ENCODE results near the gene ISLR.
A peak's percentile ranks its signal among the peaks of the same experiment; 100 is the strongest.

The ISLR gene

GRCh38 chr15:74199297-74199652 lies 25.8 kb downstream of the ISLR start:
- peaks cover 32% of the 10 kb centered on the region for H3K4me1 ChIP-seq (ENCODE audit: insufficient read depth, insufficient read length)

GRCh38 chr15:74200412-74200815 lies 26.9 kb downstream of the ISLR start:
- peaks cover 37% of the 10 kb centered on the region for H3K4me1 ChIP-seq (ENCODE audit: insufficient read depth, insufficient read length)
- no peak for TF ChIP-seq ZNF274 (IDR thresholded peaks at IDR 0.05; ENCODE audit: low read depth, low read length)
- no peak for TF ChIP-seq SUZ12 (IDR thresholded peaks at IDR 0.05; ENCODE audit: extremely low read depth, insufficient read depth, insufficient read length)
- no peak for TF ChIP-seq YY1 (IDR thresholded peaks at IDR 0.05; ENCODE audit: insufficient read depth, insufficient read length)
- H3K36me3 ChIP-seq (ENCODE audit: insufficient read depth, insufficient read length, low read length): no peaks in the 10 kb centered on the region
- H3K9ac ChIP-seq (ENCODE audit: insufficient read length, low read depth): peak overlapping the region; percentile 61
- no peak overlapping the region for H3K4me3 ChIP-seq (ENCODE audit: insufficient read length, low read depth)
- no peak for DNase-seq (ENCODE audit: low read depth, low spot score)
- no peaks in the 10 kb centered on the region for H3K9me3 ChIP-seq (ENCODE audit: insufficient read depth, low read length)
- peaks cover 10% of the 10 kb centered on the region for H3K27me3 ChIP-seq (ENCODE audit: insufficient read depth, insufficient read length)

More at GRCh38 chr15:74199297-74199652, 25.8 kb downstream of the ISLR start:
- H3K36me3 ChIP-seq (ENCODE audit: insufficient read depth, insufficient read length, low read length): peaks cover 5% of the 10 kb centered on the region
- no peaks in the 10 kb centered on the region for H3K9me3 ChIP-seq (ENCODE audit: insufficient read depth, low read length)
- peaks cover 4% of the 10 kb centered on the region for H3K27me3 ChIP-seq (ENCODE audit: insufficient read depth, insufficient read length)
- TF ChIP-seq SUZ12 (IDR thresholded peaks at IDR 0.05; ENCODE audit: extremely low read depth, insufficient read depth, insufficient read length): no peak
- no peak for DNase-seq (ENCODE audit: low read depth, low spot score)
- H3K9ac ChIP-seq (ENCODE audit: insufficient read length, low read depth): peak overlapping the region; percentile 14
- H3K4me3 ChIP-seq (ENCODE audit: insufficient read length, low read depth): no peak overlapping the region

GRCh38 chr15:74200871-74201419 lies 27.4 kb downstream of the ISLR start:
- no peak for DNase-seq (ENCODE audit: low read depth, low spot score)
- Histone ChIP-seq H3K27me3 (ENCODE audit: insufficient read depth, insufficient read length) (peaks cover 14% of the 10 kb centered on the region), H3K9ac (ENCODE audit: insufficient read length, low read depth) (peak overlapping the region; percentile 61), H3K9me3 (ENCODE audit: insufficient read depth, low read length) (no peaks in the 10 kb centered on the region), H3K4me3 (ENCODE audit: insufficient read length, low read depth) (no peak overlapping the region), H3K36me3 (ENCODE audit: insufficient read depth, insufficient read length, low read length) (no peaks in the 10 kb centered on the region), H3K4me1 (ENCODE audit: insufficient read depth, insufficient read length) (peaks cover 41% of the 10 kb centered on the region)
- TF ChIP-seq YY1 (IDR thresholded peaks at IDR 0.05; ENCODE audit: insufficient read depth, insufficient read length): no peak
- TF ChIP-seq SUZ12 (IDR thresholded peaks at IDR 0.05; ENCODE audit: extremely low read depth, insufficient read depth, insufficient read length): no peak
- no peak for TF ChIP-seq ZNF274 (IDR thresholded peaks at IDR 0.05; ENCODE audit: low read depth, low read length)

GRCh38 chr15:74201710-74202420 lies 28.4 kb downstream of the ISLR start:
- Histone ChIP-seq H3K9ac (ENCODE audit: insufficient read length, low read depth) (peak overlapping the region; percentile 95), H3K27me3 (ENCODE audit: insufficient read depth, insufficient read length) (peaks cover 22% of the 10 kb centered on the region), H3K36me3 (ENCODE audit: insufficient read depth, insufficient read length, low read length) (no peaks in the 10 kb centered on the region), H3K4me3 (ENCODE audit: insufficient read length, low read depth) (peak overlapping the region; percentile 68), H3K4me1 (ENCODE audit: insufficient read depth, insufficient read length) (peaks cover 41% of the 10 kb centered on the region), H3K9me3 (ENCODE audit: insufficient read depth, low read length) (no peaks in the 10 kb centered on the region)
- no peak for TF ChIP-seq YY1 (IDR thresholded peaks at IDR 0.05; ENCODE audit: insufficient read depth, insufficient read length)
- no peak for TF ChIP-seq ZNF274 (IDR thresholded peaks at IDR 0.05; ENCODE audit: low read depth, low read length)
- TF ChIP-seq SUZ12 (IDR thresholded peaks at IDR 0.05; ENCODE audit: extremely low read depth, insufficient read depth, insufficient read length): no peak
- no peak for DNase-seq (ENCODE audit: low read depth, low spot score)

- DNase-seq (ENCODE audit: low read depth, low spot score): peak; percentile 86
- peaks cover 45% of the 10 kb centered on the region for H3K4me1 ChIP-seq (ENCODE audit: insufficient read depth, insufficient read length)
- no peaks in the 10 kb centered on the region for H3K9me3 ChIP-seq (ENCODE audit: insufficient read depth, low read length)
- peak within 1 kb of the TSS; percentile 68 for H3K4me3 ChIP-seq (ENCODE audit: insufficient read length, low read depth)
- peak within 1 kb of the TSS; percentile 95 for H3K9ac ChIP-seq (ENCODE audit: insufficient read length, low read depth)
- H3K27me3 ChIP-seq (ENCODE audit: insufficient read depth, insufficient read length): peaks cover 29% of the 10 kb centered on the region
- H3K36me3 ChIP-seq (ENCODE audit: insufficient read depth, insufficient read length, low read length): peaks cover 2% of the 10 kb centered on the region
- TF ChIP-seq ZNF274 (IDR thresholded peaks at IDR 0.05; ENCODE audit: low read depth, low read length): no peak
- no peak for TF ChIP-seq YY1 (IDR thresholded peaks at IDR 0.05; ENCODE audit: insufficient read depth, insufficient read length)
- TF ChIP-seq SUZ12 (IDR thresholded peaks at IDR 0.05; ENCODE audit: extremely low read depth, insufficient read depth, insufficient read length): no peak
Observed at GRCh38 chr15:74202452-74203401, 29.2 kb downstream of the ISLR start, which contains the start of gene STRA6. TSS of gene STRA6 (minus strand) at chr15:74202787. CDS start at chr15:74202267, 520 bp downstream.

GRCh38 chr15:74203914-74204431 lies 30.5 kb downstream of the ISLR start:
- DNase-seq (ENCODE audit: low read depth, low spot score): peak; percentile 83
- H3K4me3 ChIP-seq (ENCODE audit: insufficient read length, low read depth): peak overlapping the region; percentile 68

More at GRCh38 chr15:74203914-74204431, 30.5 kb downstream of the ISLR start:
- Histone ChIP-seq H3K9ac (ENCODE audit: insufficient read length, low read depth) (peak overlapping the region; percentile 95), H3K36me3 (ENCODE audit: insufficient read depth, insufficient read length, low read length) (peaks cover 4% of the 10 kb centered on the region), H3K4me1 (ENCODE audit: insufficient read depth, insufficient read length) (peaks cover 51% of the 10 kb centered on the region), H3K27me3 (ENCODE audit: insufficient read depth, insufficient read length) (peaks cover 32% of the 10 kb centered on the region), H3K9me3 (ENCODE audit: insufficient read depth, low read length) (no peaks in the 10 kb centered on the region)
- TF ChIP-seq YY1 (IDR thresholded peaks at IDR 0.05; ENCODE audit: insufficient read depth, insufficient read length) (no peak), SUZ12 (IDR thresholded peaks at IDR 0.05; ENCODE audit: extremely low read depth, insufficient read depth, insufficient read length) (no peak), ZNF274 (IDR thresholded peaks at IDR 0.05; ENCODE audit: low read depth, low read length) (no peak)
